ENCODE data around the gene UNKL.

The UNKL gene

GRCh38 chr16:1342526-1343427, 71.7 kb downstream of the UNKL start:
- peak; percentile 94 for DNase-seq (ENCODE audit: low read depth)
- no peak overlapping the region for H3K4me3 ChIP-seq (ENCODE audit: low read depth, low read length)
- TF ChIP-seq MYC (IDR thresholded peaks at IDR 0.05; ENCODE audit: low read depth, low read length) = no peak; the same call in 1 of the 2 replicates
- TF ChIP-seq CTCF (IDR thresholded peaks at IDR 0.05; ENCODE audit: low read depth, low read length) = no peak
- no peak; the same call in 1 of the 2 replicates for TF ChIP-seq MAX (IDR thresholded peaks at IDR 0.05; ENCODE audit: low read depth, low read length)
- TF ChIP-seq POLR2A (IDR thresholded peaks at IDR 0.05; ENCODE audit: extremely low read depth, insufficient read length) = no peak

GRCh38 chr16:1341495-1342420, 72.7 kb downstream of the UNKL start:
- no peak overlapping the region for H3K4me3 ChIP-seq (ENCODE audit: low read depth, low read length)
- DNase-seq (ENCODE audit: low read depth) = no peak
- no peak for TF ChIP-seq MYC (IDR thresholded peaks at IDR 0.05; ENCODE audit: low read depth, low read length)
- TF ChIP-seq CTCF (IDR thresholded peaks at IDR 0.05; ENCODE audit: low read depth, low read length) = no peak
- TF ChIP-seq MAX (IDR thresholded peaks at IDR 0.05; ENCODE audit: low read depth, low read length) = no peak
- TF ChIP-seq POLR2A (IDR thresholded peaks at IDR 0.05; ENCODE audit: extremely low read depth, insufficient read length) = no peak

- no peak overlapping the region for H3K4me3 ChIP-seq (ENCODE audit: low read depth, low read length)
- TF ChIP-seq MYC (IDR thresholded peaks at IDR 0.05; ENCODE audit: low read depth, low read length) (no peak), CTCF (IDR thresholded peaks at IDR 0.05; ENCODE audit: low read depth, low read length) (no peak), MAX (IDR thresholded peaks at IDR 0.05; ENCODE audit: low read depth, low read length) (no peak), POLR2A (IDR thresholded peaks at IDR 0.05; ENCODE audit: extremely low read depth, insufficient read length) (no peak)
- DNase-seq (ENCODE audit: low read depth) = no peak
Observed at GRCh38 chr16:1340730-1341494, 73.6 kb downstream of the UNKL start.

- no peak overlapping the region for H3K4me3 ChIP-seq (ENCODE audit: low read depth, low read length)
- no peak for DNase-seq (ENCODE audit: low read depth)
- TF ChIP-seq POLR2A (IDR thresholded peaks at IDR 0.05; ENCODE audit: extremely low read depth, insufficient read length) (no peak), MYC (IDR thresholded peaks at IDR 0.05; ENCODE audit: low read depth, low read length) (no peak), MAX (IDR thresholded peaks at IDR 0.05; ENCODE audit: low read depth, low read length) (no peak), CTCF (IDR thresholded peaks at IDR 0.05; ENCODE audit: low read depth, low read length) (no peak)
Observed at GRCh38 chr16:1338855-1339675, 75.4 kb downstream of the UNKL start.

Measured in NB4 (cell line).